GM23338 (cell line): ENCODE measurements around the gene GPR78. TPM values are rescaled to one million over a fixed set of nuclear protein-coding genes. Genes with fewer than 3 reads are reported as not detected.

ENCODE experiments used
- ATAC-seq: fragments of 200-7000 bp; cut with Tn5 transposase; 3 replicates; pipeline ENCODE4 v1.9.1; 2020
- DNase-seq: peaks from one replicate; pipeline ENCODE4 v3.0.0-alpha.2; 2015; ENCODE audit warnings: low spot score
- H2AFZ ChIP-seq: fragments of 200-600 bp; sonication (generic); 2 replicates; pipeline ENCODE4 v1.8.0; 2016; ENCODE audit warnings: antibody characterized with exemption, mild to moderate bottlenecking, moderate library complexity
- H3F3A ChIP-seq: fragments of 200-600 bp; sonication (generic); replicated peaks from 2 replicates; pipeline ENCODE4 v1.8.0; 2017; ENCODE audit warnings: antibody characterized with exemption, mixed run types, low read depth
- H3K27ac ChIP-seq: fragments of 200-600 bp; sonication (generic); 2 replicates; pipeline ENCODE4 v1.6.1; 2016; ENCODE audit warnings: low read depth
- H3K27me3 ChIP-seq: fragments of 200-600 bp; sonication (generic); 2 replicates; pipeline ENCODE4 v1.8.0; 2016; ENCODE audit warnings: mild to moderate bottlenecking, mixed run types, moderate library complexity; ENCODE audit not compliant: insufficient read depth
- H3K36me3 ChIP-seq: fragments of 200-600 bp; sonication (generic); 2 replicates; pipeline ENCODE4 v1.8.0; 2016; ENCODE audit warnings: mild to moderate bottlenecking; ENCODE audit not compliant: insufficient read depth
- H3K4me1 ChIP-seq: fragments of 200-600 bp; sonication (generic); 2 replicates; pipeline ENCODE4 v1.8.0; 2016; ENCODE audit warnings: mild to moderate bottlenecking, moderate library complexity; ENCODE audit not compliant: insufficient read depth
- H3K4me2 ChIP-seq: fragments of 200-600 bp; sonication (generic); 2 replicates; pipeline ENCODE4 v1.7.1; 2017; ENCODE audit warnings: mixed run types
- H3K4me3 ChIP-seq: fragments of 200-600 bp; sonication (generic); 2 replicates; pipeline ENCODE4 v1.6.1; 2016; ENCODE audit warnings: mixed run types
- H3K79me2 ChIP-seq: fragments of 200-600 bp; sonication (generic); replicated peaks from 2 replicates; pipeline ENCODE4 v1.8.0; 2017; ENCODE audit warnings: mild to moderate bottlenecking; ENCODE audit not compliant: insufficient read depth
- H3K9me2 ChIP-seq: fragments of 200-600 bp; sonication (generic); 2 replicates; pipeline ENCODE4 v1.8.0; 2017; ENCODE audit not compliant: insufficient read depth
- H4K20me1 ChIP-seq: fragments of 200-600 bp; sonication (generic); replicated peaks from 2 replicates; pipeline ENCODE4 v1.8.0; 2017; ENCODE audit warnings: mild to moderate bottlenecking; ENCODE audit not compliant: insufficient read depth
- H3K27ac Mint-ChIP-seq: 2 replicates; pipeline ENCODE4 v1.8.0; 2020; ENCODE audit warnings: inconsistent platforms, mild to moderate bottlenecking, moderate library complexity, mixed read lengths
- H3K27me3 Mint-ChIP-seq: 3 replicates; pipeline ENCODE4 v1.8.0; 2022; ENCODE audit warnings: low read depth, mild to moderate bottlenecking, moderate library complexity, mixed read lengths, inconsistent platforms; ENCODE audit not compliant: insufficient read depth, poor library complexity
- H3K36me3 Mint-ChIP-seq: 3 replicates; pipeline ENCODE4 v1.8.0; 2021; ENCODE audit warnings: low read depth, mild to moderate bottlenecking, inconsistent platforms, moderate library complexity, mixed read lengths
- H3K4me1 Mint-ChIP-seq: 3 replicates; pipeline ENCODE4 v1.8.0; 2020; ENCODE audit warnings: mild to moderate bottlenecking, inconsistent platforms, mixed read lengths
- H3K4me3 Mint-ChIP-seq: 3 replicates; pipeline ENCODE4 v1.8.0; 2021; ENCODE audit warnings: moderate library complexity, mild to moderate bottlenecking, inconsistent platforms, mixed read lengths
- H3K9me3 Mint-ChIP-seq: 3 replicates; pipeline ENCODE4 v1.8.0; 2020; ENCODE audit warnings: moderate library complexity, mild to moderate bottlenecking, inconsistent platforms, mixed read lengths
- CTCF ChIP-seq, 2 experiments: fragments of 200-600 bp in 1 of 2; sonication (generic) in 1 of 2; conservative IDR thresholded peaks; 2 replicates each; pipeline versions ENCODE4 v1.5.1 to v1.6.1; 2016 to 2017; ENCODE audit warnings: antibody characterized with exemption in 2 of 2, low read depth in 2 of 2, mild to moderate bottlenecking in 2 of 2, moderate library complexity in 1 of 2
- ETS1 ChIP-seq: IDR thresholded peaks from 2 replicates; pipeline ENCODE4 v1.6.1; 2016; ENCODE audit warnings: antibody characterized with exemption
- JUNB ChIP-seq: IDR thresholded peaks from one replicate; pipeline ENCODE4 v1.6.1; 2016; ENCODE audit warnings: antibody characterized with exemption; ENCODE audit not compliant: unreplicated experiment
- NANOG ChIP-seq: IDR thresholded peaks from 2 replicates; pipeline ENCODE4 v1.6.1; 2016; ENCODE audit warnings: antibody characterized with exemption, borderline replicate concordance
- POLR2AphosphoS5 ChIP-seq: IDR thresholded peaks from 2 replicates; pipeline ENCODE4 v1.6.1; 2016; ENCODE audit warnings: antibody characterized with exemption, low read depth
- REST ChIP-seq: IDR thresholded peaks from one replicate; pipeline ENCODE4 v1.6.1; 2018; ENCODE audit warnings: antibody characterized with exemption; ENCODE audit not compliant: unreplicated experiment
- STAT1 ChIP-seq: IDR thresholded peaks from one replicate; pipeline ENCODE4 v1.6.1; 2016; ENCODE audit warnings: antibody characterized with exemption; ENCODE audit not compliant: unreplicated experiment
- ZNF114 ChIP-seq: fragments of 250-450 bp; sonication (Bioruptor Pico); IDR thresholded peaks from 2 replicates; pipeline ENCODE4 v1.5.0; 2020; ENCODE audit warnings: mild to moderate bottlenecking, moderate library complexity
- ZNF331 ChIP-seq: fragments of 250-450 bp; sonication (Bioruptor Pico); IDR thresholded peaks from 2 replicates; pipeline ENCODE4 v1.5.0; 2020; ENCODE audit warnings: low read depth, mild to moderate bottlenecking, moderate library complexity
- polyA plus RNA-seq: library from polyadenylated mRNA; unstranded; fragments of >200 nt; fragmentation: Nextera tagmentation; extraction: Ambion mirVana; gene quantifications from 2 replicates; pipeline ENCODE4 v1.2.1, GENCODE V29; 2016
- total RNA-seq: library from RNA; depleted of rRNA; stranded (reverse); fragments of >200 nt; shearing (Covaris generic); gene quantifications from 2 replicates; pipeline ENCODE4 v1.2.3, GENCODE V29; 2014

GPR78 gene
- total and polyA plus RNA-seq, 2 experiments from 2014 or later = 0.82 to 2.7 TPM

GRCh38 chr4:8591114-8591513 is 10.9 kb downstream of the GPR78 start:
- Histone ChIP-seq H4K20me1 (peaks cover 8% of the 10 kb centered on the region; the same call in 1 of the 2 replicates), H3F3A (no peaks in the 10 kb centered on the region), H3K9me2 (no peaks in the 10 kb centered on the region), H3K4me1 (peaks cover 17% of the 10 kb centered on the region), H3K27me3 (no peaks in the 10 kb centered on the region), H2AFZ (no peak overlapping the region), H3K36me3 (no peaks in the 10 kb centered on the region), H3K4me3 (no peak overlapping the region), H3K79me2 (peaks cover 13% of the 10 kb centered on the region), H3K27ac (no peak overlapping the region), H3K4me2 (no peak overlapping the region)
- no peaks in the 10 kb centered on the region; the same call in 2 of the 3 replicates for H3K36me3 Mint-ChIP-seq
- peaks cover 20% of the 10 kb centered on the region for H3K27me3 Mint-ChIP-seq
- DNase-seq = no peak
- no peak for ATAC-seq
- TF ChIP-seq ZNF331 (CRISPR knock-in tag) = no peak
- TF ChIP-seq ETS1 = no peak
- no peak for TF ChIP-seq CTCF (conservative IDR thresholded peaks at IDR 0.05; ENCODE audit: low read depth in 2 of 2)
- no peak for TF ChIP-seq STAT1
- no peak for TF ChIP-seq JUNB
- no peak for TF ChIP-seq NANOG
- TF ChIP-seq REST = no peak
- TF ChIP-seq POLR2AphosphoS5 = no peak
- no peak for TF ChIP-seq ZNF114 (CRISPR knock-in tag)
- H3K4me1 Mint-ChIP-seq = peaks cover 35% of the 10 kb centered on the region
- H3K4me3 Mint-ChIP-seq = no peak overlapping the region; the same call in 2 of the 3 replicates
- H3K27ac Mint-ChIP-seq = no peak overlapping the region
- no peaks in the 10 kb centered on the region for H3K9me3 Mint-ChIP-seq
